K562 (cell line): Measurements from ENCODE around the gene RAD52. TPM values are rescaled to one million over a fixed set of nuclear protein-coding genes. Genes with fewer than 3 reads are reported as not detected.

ENCODE experiments used
- ARID1B ChIP-seq: fragments of 450-650 bp; IDR thresholded peaks from 2 replicates; pipeline ENCODE4 v1.6.1; 2016; ENCODE audit warnings: antibody characterized with exemption, mild to moderate bottlenecking, inconsistent platforms
- BHLHE40 ChIP-seq: IDR thresholded peaks from 2 replicates; pipeline ENCODE4 v1.6.1; 2011; ENCODE audit warnings: low read length, improper control_type of control experiment
- CBFA2T2 ChIP-seq: fragments of 450-650 bp; conservative IDR thresholded peaks from 2 replicates; pipeline ENCODE4 v1.6.1; 2017; ENCODE audit warnings: mild to moderate bottlenecking
- CBFA2T3 ChIP-seq: fragments of 450-650 bp; IDR thresholded peaks from 2 replicates; pipeline ENCODE4 v1.6.1; 2017
- CC2D1A ChIP-seq: fragments of 450-650 bp; IDR thresholded peaks from 2 replicates; pipeline ENCODE4 v1.6.1; 2017; ENCODE audit warnings: mild to moderate bottlenecking
- CGGBP1 ChIP-seq: fragments of 250-450 bp; sonication (Bioruptor Pico); IDR thresholded peaks from 2 replicates; pipeline ENCODE4 v1.9.0; 2021; ENCODE audit warnings: mild to moderate bottlenecking
- CHD4 ChIP-seq: fragments of 200-600 bp; sonication (generic); IDR thresholded peaks from 3 replicates; pipeline ENCODE4 v1.6.1; 2012; ENCODE audit warnings: low read depth, mild to moderate bottlenecking, mixed read lengths, low read length, inconsistent platforms; ENCODE audit not compliant: insufficient read depth, insufficient replicate concordance, poor library complexity, severe bottlenecking
- CREM ChIP-seq: IDR thresholded peaks from 2 replicates; pipeline ENCODE4 v1.6.1; 2014; ENCODE audit warnings: antibody characterized with exemption, low read depth
- CTBP1 ChIP-seq: fragments of 450-650 bp; IDR thresholded peaks from 2 replicates; pipeline ENCODE4 v1.6.1; 2016; ENCODE audit warnings: borderline replicate concordance
- EGR1 ChIP-seq: fragments of 450-650 bp; conservative IDR thresholded peaks from 2 replicates; pipeline ENCODE4 v1.6.1; 2017; ENCODE audit warnings: mild to moderate bottlenecking
- ELK3 ChIP-seq: fragments of 450-650 bp; formaldehyde crosslinking; IDR thresholded peaks from 2 replicates; pipeline ENCODE4 v1.4.0; 2020; ENCODE audit warnings: mild to moderate bottlenecking
- EP300 ChIP-seq: IDR thresholded peaks from 2 replicates; pipeline ENCODE4 v1.6.1; 2012; ENCODE audit warnings: low read length, improper control_type of control experiment
- GATA2 ChIP-seq: sonication (generic); formaldehyde crosslinking; IDR thresholded peaks from 2 replicates; pipeline ENCODE4 v1.4.0; 2020; ENCODE audit warnings: mild to moderate bottlenecking, missing genetic modification reagents
- HDAC2 ChIP-seq: fragments of 450-650 bp; IDR thresholded peaks from 2 replicates; pipeline ENCODE4 v1.6.1; 2016; ENCODE audit warnings: mild to moderate bottlenecking
- HOXB6 ChIP-seq: fragments of 250-450 bp; sonication (Bioruptor Pico); IDR thresholded peaks from 2 replicates; pipeline ENCODE4 v1.5.1; 2022; ENCODE audit warnings: mild to moderate bottlenecking, borderline replicate concordance
- NRF1 ChIP-seq, 2 experiments: fragments of 450-650 bp; IDR thresholded peaks in 1 of 2; conservative IDR thresholded peaks in 1 of 2; 2 replicates each; pipeline ENCODE4 v1.6.1; 2014; ENCODE audit warnings: mild to moderate bottlenecking in 2 of 2
- PML ChIP-seq: IDR thresholded peaks from 2 replicates; pipeline ENCODE4 v1.6.1; 2012; ENCODE audit warnings: low read length, inconsistent platforms
- POLR2AphosphoS5 ChIP-seq: IDR thresholded peaks from 2 replicates; pipeline ENCODE4 v1.6.1; 2011; ENCODE audit warnings: mild to moderate bottlenecking, low read depth, low read length, moderate library complexity; ENCODE audit not compliant: control insufficient read depth, insufficient read depth
- PTBP1 ChIP-seq: fragments of 200-400 bp; formaldehyde crosslinking; IDR thresholded peaks from 2 replicates; pipeline ENCODE4 v1.6.1; 2017; ENCODE audit warnings: low read depth, low read length
- PYGO2 ChIP-seq: fragments of 450-650 bp; IDR thresholded peaks from 2 replicates; pipeline ENCODE4 v1.6.1; 2016; ENCODE audit warnings: mild to moderate bottlenecking, missing genetic modification characterization, moderate library complexity, missing compliant biosample characterization
- SETDB1 ChIP-seq: IDR thresholded peaks from one replicate; pipeline ENCODE4 v1.6.1; 2012; ENCODE audit warnings: low read length, control low read depth, inconsistent platforms
- SMARCA4 ChIP-seq: fragments of 450-650 bp; IDR thresholded peaks from 2 replicates; pipeline ENCODE4 v1.6.1; 2016
- SRSF3 ChIP-seq: fragments of 200-400 bp; formaldehyde crosslinking; IDR thresholded peaks from 2 replicates; pipeline ENCODE4 v1.6.1; 2016; ENCODE audit warnings: mild to moderate bottlenecking, low read length, moderate library complexity; ENCODE audit not compliant: insufficient read depth
- TAL1 ChIP-seq: fragments of 450-650 bp; IDR thresholded peaks from 2 replicates; pipeline ENCODE4 v1.6.1; 2016; ENCODE audit warnings: mild to moderate bottlenecking
- TCF3 ChIP-seq: sonication (generic); formaldehyde crosslinking; IDR thresholded peaks from 2 replicates; pipeline ENCODE4 v1.4.0; 2020; ENCODE audit warnings: mild to moderate bottlenecking, missing genetic modification reagents
- TCF7 ChIP-seq: sonication (generic); IDR thresholded peaks from 2 replicates; pipeline ENCODE4 v1.6.1; 2016; ENCODE audit warnings: antibody characterized with exemption, borderline replicate concordance
- ZKSCAN1 ChIP-seq: fragments of 150-350 bp; IDR thresholded peaks from 2 replicates; pipeline ENCODE4 v1.6.1; 2016; ENCODE audit warnings: low read depth, low read length
- ZNF174 ChIP-seq: fragments of 250-450 bp; sonication (Bioruptor Pico); IDR thresholded peaks from 2 replicates; pipeline ENCODE4 v1.4.0; 2020; ENCODE audit warnings: mild to moderate bottlenecking
- ZNF253 ChIP-seq: fragments of 250-450 bp; sonication (Bioruptor Pico); conservative IDR thresholded peaks from 2 replicates; pipeline ENCODE4 v1.6.1; 2021; ENCODE audit warnings: mild to moderate bottlenecking
- ZNF449 ChIP-seq: fragments of 250-450 bp; sonication (Bioruptor Pico); IDR thresholded peaks from 2 replicates; pipeline ENCODE4 v1.8.0; 2022; ENCODE audit warnings: moderate library complexity, mild to moderate bottlenecking, inconsistent platforms
- ZNF778 ChIP-seq: fragments of 450-650 bp; formaldehyde crosslinking; IDR thresholded peaks from 2 replicates; pipeline ENCODE4 v1.4.0; 2020; ENCODE audit warnings: mild to moderate bottlenecking, moderate library complexity
- polyA plus RNA-seq, 8 experiments: library from polyadenylated mRNA; depleted of rRNA in 4 of 8; stranded (reverse) in 5 of 8; unstranded in 3 of 8; fragments of >200 nt; fragmentation: Nextera tagmentation in 2 of 8; fragmentation: Illumina TruSeq in 1 of 8; extraction: Ambion mirVana in 2 of 8; extraction: Trizol in 1 of 8; gene quantifications; 2 replicates each; pipeline versions ENCODE4 v1.2.1 to v1.2.3, GENCODE V29; 2011 to 2014; ENCODE audit warnings: inconsistent platforms in 1 of 8, missing spikeins in 1 of 8
- total RNA-seq, 7 experiments: library from RNA; depleted of rRNA in 6 of 7; stranded (reverse); fragments of >200 nt in 6 of 7; fragmentation: Illumina TruSeq in 2 of 7; extraction: Trizol in 2 of 7; gene quantifications; 2 replicates each; pipeline versions ENCODE4 v1.2.1 to v1.2.3, GENCODE V29; 2011 to 2021; ENCODE audit warnings: low replicate concordance in 1 of 7

Gene RAD52
- total and polyA plus RNA-seq, 9 of the 15 experiments (the other 6 are each of a cell fraction or from before 2014, with no cell fraction given) = 1.3 to 15.9 (median 9.3) TPM

GRCh38 chr12:911191-911826, 38.2 kb downstream of the RAD52 start (continued):
- TF ChIP-seq CREM = no peak
- TF ChIP-seq CBFA2T2 = peak; percentile 70
- TF ChIP-seq SETDB1 = no peak
- no peak for TF ChIP-seq TCF7
- TF ChIP-seq PML = peak; percentile 51
- TF ChIP-seq CTBP1 = no peak
- no peak for TF ChIP-seq HOXB6 (CRISPR knock-in tag)
- peak; percentile 83 for TF ChIP-seq CBFA2T3
- no peak for TF ChIP-seq ELK3
- peak; percentile 81 for TF ChIP-seq EP300
- no peak for TF ChIP-seq SRSF3
- no peak for TF ChIP-seq ZKSCAN1
- TF ChIP-seq ARID1B = peak; percentile 92
- TF ChIP-seq TAL1 = peak; percentile 84
- TF ChIP-seq BHLHE40 = no peak
- no peak for TF ChIP-seq ZNF253 (CRISPR knock-in tag)
- peak; percentile 35; the same call in 1 of the 2 replicates for TF ChIP-seq ZNF449 (CRISPR knock-in tag)
- TF ChIP-seq GATA2 (CRISPR knock-in tag) = 0 out of 2 replicates have a peak, but pooled peaks have one; percentile 8
- peak; percentile 75 for TF ChIP-seq POLR2AphosphoS5
- no peak for TF ChIP-seq EGR1
- no peak for TF ChIP-seq ZNF174 (CRISPR knock-in tag)
- no peak for TF ChIP-seq CHD4
- 0 out of 2 replicates have a peak, but pooled peaks have one; percentile 12 for TF ChIP-seq HDAC2
- no peak for TF ChIP-seq PYGO2 (tag)
- no peak for TF ChIP-seq CGGBP1 (CRISPR knock-in tag)
- peak; percentile 83 for TF ChIP-seq TCF3
- peak; percentile 48; the same call in 1 of the 2 replicates for TF ChIP-seq CC2D1A
- TF ChIP-seq PTBP1 = no peak
- peak; percentile 87 for TF ChIP-seq SMARCA4
- TF ChIP-seq ZNF778 (CRISPR knock-in tag) = no peak
- TF ChIP-seq NRF1 (conservative IDR thresholded peaks at IDR 0.05 in 1 of 2, IDR thresholded peaks at IDR 0.05 in 1 of 2) = no peak
